Gastrocnemius medialis (tissue), 4 donors: ENCODE results near the gene VAMP5. TPM values are rescaled to one million over a fixed set of nuclear protein-coding genes. Genes with fewer than 3 reads are reported as not detected.
"Not testable (repeated sequence)": the region's sequence is repeated elsewhere in the genome, so short reads cannot be mapped to it uniquely, and the experiment has no call there.

Experiments used
- ATAC-seq, 2 donors: fragments of 150-250 bp; one replicate each; pipeline ENCODE4 v1.9.1; 2016
- DNase-seq, 2 donors: peaks; one replicate each; pipeline ENCODE4 v3.0.0-alpha.2; 2019
- H3K27ac ChIP-seq, 4 donors: fragments of 200-600 bp; sonication (generic); 1 replicate in 1 of 4; 2 replicates in 3 of 4; pipeline ENCODE4 v1.5.1; 2016 to 2018; ENCODE audit warnings: mild to moderate bottlenecking in 2 of 4, moderate library complexity in 1 of 4
- H3K27me3 ChIP-seq, 3 donors: fragments of 200-600 bp; sonication (generic) in 2 of 3; 1 replicate in 1 of 3; 2 replicates in 2 of 3; pipeline versions ENCODE4 v1.5.1 to v1.6.0; 2016 to 2019; ENCODE audit warnings: mild to moderate bottlenecking in 1 of 3, moderate library complexity in 1 of 3
- H3K36me3 ChIP-seq, 2 donors: fragments of 200-600 bp; sonication (generic) in 1 of 2; one replicate each; pipeline ENCODE4 v1.5.1; 2017 to 2018
- H3K4me1 ChIP-seq, 2 donors: fragments of 200-600 bp; sonication (generic) in 1 of 2; one replicate each; pipeline ENCODE4 v1.5.1; 2016 to 2017; ENCODE audit warnings: mild to moderate bottlenecking in 2 of 2
- H3K4me3 ChIP-seq, 4 donors: fragments of 200-600 bp; sonication (generic) in 3 of 4; 1 replicate in 1 of 4; 2 replicates in 3 of 4; pipeline ENCODE4 v1.5.1; 2016 to 2019; ENCODE audit warnings: mild to moderate bottlenecking in 2 of 4
- H3K9me3 ChIP-seq, 3 donors: fragments of 200-600 bp; sonication (generic) in 2 of 3; 1 replicate in 1 of 3; 2 replicates in 2 of 3; pipeline ENCODE4 v1.5.1; 2016 to 2019
- POLR2A ChIP-seq, 2 donors: fragments of 450-650 bp; IDR thresholded peaks; one replicate each; pipeline ENCODE4 v1.6.1; 2017; ENCODE audit warnings: antibody characterized with exemption in 2 of 2, mild to moderate bottlenecking in 2 of 2, moderate library complexity in 2 of 2
- in situ Hi-C, 4 donors: fragments of 200-750 bp; cut with MboI; loops; one replicate each; pipeline versions ENCODE4 v1.15.0 to v1.8.0; 2017; ENCODE audit warnings: low sequenced_read_pairs in 4 of 4
- intact Hi-C: fragments of 100-400 bp; cut with DNase I; formaldehyde crosslinking; loops from one replicate; pipeline ENCODE4 v1.15.1; 2023; ENCODE audit warnings: low total_unique reads
- total RNA-seq, 4 donors: library from RNA; depleted of rRNA; stranded (reverse); fragments of >200 nt; gene quantifications; one replicate each; pipeline versions ENCODE4 v1.1.0 to v1.2.3, GENCODE V29; 2016
- TF ChIP-seq, protein P1 (sequence below), 5 experiments: fragments of 450-650 bp in 3 of 5; fragments of 200-600 bp in 2 of 5; sonication (generic) in 2 of 5; IDR thresholded peaks in 4 of 5; conservative IDR thresholded peaks in 1 of 5; 1 replicate in 4 of 5; 2 replicates in 1 of 5; pipeline ENCODE4 v1.5.1; 2016 to 2019; ENCODE audit warnings: antibody characterized with exemption in 5 of 5, mild to moderate bottlenecking in 3 of 5, moderate library complexity in 3 of 5

The VAMP5 gene
- total RNA-seq, 4 donors from 2014 or later, result 19.9 to 47.0 (median 36.9) TPM

DNA sequence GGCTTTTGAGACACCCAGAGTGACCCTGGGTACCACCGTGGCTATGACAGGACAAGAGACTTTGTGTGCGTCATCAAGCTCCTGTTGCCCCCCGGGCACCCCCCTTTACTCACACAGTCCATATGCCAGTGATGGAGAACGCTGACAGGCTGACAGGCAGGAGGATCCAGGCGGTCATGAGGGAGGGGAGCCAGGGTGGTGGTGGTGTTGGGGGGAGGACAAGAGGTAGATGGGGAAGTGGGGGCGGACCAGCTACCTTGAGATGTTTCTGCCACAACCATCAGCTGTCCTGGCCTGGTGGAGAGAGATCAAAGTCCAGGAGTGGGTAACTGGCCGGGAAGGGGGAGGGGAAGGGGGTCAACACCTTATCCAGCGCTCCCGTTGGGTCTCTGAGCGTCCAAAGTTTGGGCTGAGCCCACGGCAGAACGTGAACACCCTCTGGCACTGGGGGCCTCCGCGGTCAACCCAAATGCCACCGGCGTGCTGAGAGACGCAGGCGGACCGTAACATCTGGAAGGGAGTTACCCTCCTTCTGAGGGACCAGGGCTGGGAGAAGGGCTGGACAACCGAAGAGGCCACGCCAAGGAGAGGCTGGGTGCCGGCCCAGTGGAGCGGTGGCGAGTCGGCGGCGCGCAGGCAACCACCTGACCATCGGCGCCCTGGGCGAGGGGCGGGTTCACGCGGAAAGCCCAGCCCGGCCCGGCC, 17.7 kb downstream of the VAMP5 start:
- intact Hi-C loops (loop anchor here (2.0 to 5.0 kb wide), 4 partner anchors 40 to 165 kb away; partner anchors contain the start of gene GGCX), in situ Hi-C loops (no loop called here)
- H3K36me3 ChIP-seq, result peaks cover 0 to 41% of the 10 kb centered on the region in 2 donors
- H3K4me1 ChIP-seq, result peaks cover 54 to 60% of the 10 kb centered on the region in 2 donors
- no peaks in the 10 kb centered on the region for H3K9me3 ChIP-seq
- TF ChIP-seq, protein P1, sequence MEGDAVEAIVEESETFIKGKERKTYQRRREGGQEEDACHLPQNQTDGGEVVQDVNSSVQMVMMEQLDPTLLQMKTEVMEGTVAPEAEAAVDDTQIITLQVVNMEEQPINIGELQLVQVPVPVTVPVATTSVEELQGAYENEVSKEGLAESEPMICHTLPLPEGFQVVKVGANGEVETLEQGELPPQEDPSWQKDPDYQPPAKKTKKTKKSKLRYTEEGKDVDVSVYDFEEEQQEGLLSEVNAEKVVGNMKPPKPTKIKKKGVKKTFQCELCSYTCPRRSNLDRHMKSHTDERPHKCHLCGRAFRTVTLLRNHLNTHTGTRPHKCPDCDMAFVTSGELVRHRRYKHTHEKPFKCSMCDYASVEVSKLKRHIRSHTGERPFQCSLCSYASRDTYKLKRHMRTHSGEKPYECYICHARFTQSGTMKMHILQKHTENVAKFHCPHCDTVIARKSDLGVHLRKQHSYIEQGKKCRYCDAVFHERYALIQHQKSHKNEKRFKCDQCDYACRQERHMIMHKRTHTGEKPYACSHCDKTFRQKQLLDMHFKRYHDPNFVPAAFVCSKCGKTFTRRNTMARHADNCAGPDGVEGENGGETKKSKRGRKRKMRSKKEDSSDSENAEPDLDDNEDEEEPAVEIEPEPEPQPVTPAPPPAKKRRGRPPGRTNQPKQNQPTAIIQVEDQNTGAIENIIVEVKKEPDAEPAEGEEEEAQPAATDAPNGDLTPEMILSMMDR (IDR thresholded peaks at IDR 0.05 in 4 of 5, conservative IDR thresholded peaks at IDR 0.05 in 1 of 5), result no peak
- no peak for TF ChIP-seq POLR2A (IDR thresholded peaks at IDR 0.05)
- H3K4me3 ChIP-seq, result peak overlapping the region; percentile 74 to 84 (median 84)
- ATAC-seq (peak; percentile 40 to 43), DNase-seq (peak; percentile 67 to 77)
- no peaks in the 10 kb centered on the region for H3K27me3 ChIP-seq
- peak overlapping the region; percentile 93 to 99 (median 94) for H3K27ac ChIP-seq

DNA sequence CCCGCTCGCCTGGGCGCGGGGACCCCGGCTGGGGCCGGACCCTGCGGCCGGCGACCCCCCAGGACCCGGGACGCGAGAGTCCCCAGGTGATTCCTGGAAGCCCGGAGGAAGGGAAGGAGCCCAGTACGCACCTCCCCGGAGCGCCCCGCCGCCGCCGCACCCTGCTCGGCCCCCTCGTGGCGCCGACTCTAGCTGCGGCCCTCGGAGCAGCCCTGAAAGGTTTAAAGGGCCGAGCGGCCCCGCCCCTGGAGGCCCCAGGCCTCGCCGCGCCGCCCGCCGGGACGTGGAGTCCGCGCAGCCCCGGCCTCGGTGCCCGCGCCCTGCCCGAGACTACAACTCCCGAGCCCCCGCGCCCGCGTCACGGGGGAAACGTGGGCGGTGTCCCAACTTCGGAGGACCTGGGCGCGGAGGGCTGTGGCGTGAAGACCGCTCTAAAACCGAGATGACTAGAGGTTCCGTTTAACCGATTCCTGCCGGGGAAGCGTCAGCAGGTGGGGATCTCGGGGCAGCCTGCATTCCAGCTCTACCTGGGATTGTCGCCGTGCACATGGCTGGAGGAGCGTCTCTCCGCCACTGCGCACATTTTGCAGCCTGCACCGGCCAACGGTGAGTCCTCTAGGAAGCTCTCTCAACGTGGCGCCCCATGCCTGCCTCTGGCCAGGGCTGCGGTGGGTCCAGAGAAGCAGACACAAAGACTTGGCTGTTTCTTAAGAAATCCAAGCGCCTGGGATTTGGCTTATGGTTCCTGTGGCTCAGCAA, 18.4 kb downstream of the VAMP5 start, which contains the start of gene TMEM150A:
TSS of gene TMEM150A (minus strand) at position 223 of the 759 bp plus-strand sequence. CDS start 750 bp downstream, outside the sequence.
- Histone ChIP-seq H3K27me3 (no peaks in the 10 kb centered on the region), H3K4me1 (peaks cover 58 to 60% of the 10 kb centered on the region in 2 donors), H3K9me3 (no peaks in the 10 kb centered on the region), H3K36me3 (peaks cover 0 to 33% of the 10 kb centered on the region in 2 donors), H3K27ac (peak within 1 kb of the TSS; percentile 93 to 99 (median 94)), H3K4me3 (peak within 1 kb of the TSS; percentile 74 to 84 (median 84))
- ATAC-seq, result peak; percentile 51 to 60
- TF ChIP-seq, protein P1 (IDR thresholded peaks at IDR 0.05 in 4 of 5, conservative IDR thresholded peaks at IDR 0.05 in 1 of 5), result peak in 4 of 5 experiments; percentile 68 to 75 (median 71)
- TF ChIP-seq POLR2A (IDR thresholded peaks at IDR 0.05), result peak; percentile 98 to 99
- DNase-seq, result peak; percentile 92 to 95
- intact Hi-C loops, result loop anchor here (2.0 to 5.0 kb wide), 4 partner anchors 40 to 165 kb away; partner anchors contain the start of gene GGCX
- in situ Hi-C loops, result no loop called here

DNA sequence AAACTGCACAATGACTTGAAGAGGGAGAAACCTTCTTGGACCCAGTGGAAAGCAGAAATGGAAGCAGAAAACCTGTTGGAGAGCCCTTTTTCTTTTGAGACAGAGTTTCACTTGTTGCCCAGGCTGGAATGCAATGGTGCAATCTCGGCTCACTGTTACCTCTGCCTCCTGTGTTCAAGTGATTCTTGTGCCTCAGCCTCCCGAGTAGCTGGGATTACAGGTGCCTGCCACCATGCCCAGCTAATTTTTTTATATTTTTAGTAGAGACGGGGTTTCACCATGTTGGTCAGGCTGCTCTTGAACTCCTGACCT, 19.9 kb downstream of the VAMP5 start:
- H3K27me3 ChIP-seq, H3K9me3 ChIP-seq, ATAC-seq, DNase-seq, in situ Hi-C loops: not testable (repeated sequence)
- H3K36me3 ChIP-seq, result peaks cover 0 to 25% of the 10 kb centered on the region in 2 donors
- H3K4me3 ChIP-seq, result peak overlapping the region; percentile 74 to 84 (median 84)
- peak in 1 of 2 donors; percentile 25 for TF ChIP-seq POLR2A (IDR thresholded peaks at IDR 0.05)
- intact Hi-C loops, result loop anchor here (5.0 kb wide), 2 partner anchors 42 to 167 kb away; partner anchors contain the start of gene GGCX
- peaks cover 68 to 71% of the 10 kb centered on the region in 2 donors for H3K4me1 ChIP-seq
- peak overlapping the region; percentile 93 to 99 (median 94) for H3K27ac ChIP-seq

DNA sequence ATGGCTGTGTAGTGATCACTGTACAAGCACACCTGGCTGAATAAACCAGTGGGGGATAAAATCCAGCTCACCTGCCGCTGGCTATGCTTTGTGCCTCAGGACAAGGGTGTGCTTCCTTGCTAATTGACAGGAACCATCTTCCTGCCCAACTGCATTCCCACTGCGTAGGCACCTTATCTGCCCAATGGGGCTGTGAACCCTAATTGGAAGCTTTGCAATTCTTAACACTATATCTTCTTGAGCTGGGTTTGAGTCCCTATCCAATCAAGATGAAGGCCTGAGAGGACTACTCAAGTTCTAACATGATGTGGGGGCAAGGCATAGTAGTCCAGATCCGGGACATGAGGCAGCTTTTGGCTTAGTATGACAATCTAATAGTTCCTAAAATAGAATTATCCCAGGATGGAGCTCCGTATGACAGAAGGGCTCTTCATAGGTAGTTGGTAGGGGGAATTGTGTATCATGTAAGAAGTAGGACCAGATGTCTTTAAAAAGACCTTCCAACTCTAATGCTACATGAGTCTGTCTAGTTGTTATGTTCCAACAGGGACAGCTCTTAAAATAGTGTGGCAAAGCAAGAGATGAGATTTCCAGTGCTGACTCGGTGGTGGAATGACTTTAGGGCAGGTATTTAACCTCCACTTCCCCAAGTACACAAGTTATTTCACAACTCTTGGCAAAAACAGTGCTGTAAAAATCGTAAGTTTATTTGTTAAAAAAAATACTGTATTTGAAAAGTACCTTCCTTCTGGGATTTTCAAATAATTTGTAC, 20.5 kb downstream of the VAMP5 start:
- Histone ChIP-seq H3K9me3 (no peaks in the 10 kb centered on the region), H3K4me3 (peak overlapping the region; percentile 74 to 84 (median 84)), H3K27me3 (no peaks in the 10 kb centered on the region), H3K27ac (peak overlapping the region; percentile 93 to 99 (median 94)), H3K4me1 (peaks cover 75 to 77% of the 10 kb centered on the region in 2 donors), H3K36me3 (peaks cover 0 to 19% of the 10 kb centered on the region in 2 donors)
- ATAC-seq, result peak; percentile 57 to 61
- intact Hi-C loops (loop anchor here (5.0 kb wide), 2 partner anchors 42 to 167 kb away; partner anchors contain the start of gene GGCX), in situ Hi-C loops (no loop called here)
- TF ChIP-seq, protein P1 (IDR thresholded peaks at IDR 0.05 in 4 of 5, conservative IDR thresholded peaks at IDR 0.05 in 1 of 5), result no peak
- peak; percentile 44 to 69 for TF ChIP-seq POLR2A (IDR thresholded peaks at IDR 0.05)
- DNase-seq, result peak; percentile 58 to 64
